Measurements from ENCODE around the gene DBP.

The DBP gene

DNA sequence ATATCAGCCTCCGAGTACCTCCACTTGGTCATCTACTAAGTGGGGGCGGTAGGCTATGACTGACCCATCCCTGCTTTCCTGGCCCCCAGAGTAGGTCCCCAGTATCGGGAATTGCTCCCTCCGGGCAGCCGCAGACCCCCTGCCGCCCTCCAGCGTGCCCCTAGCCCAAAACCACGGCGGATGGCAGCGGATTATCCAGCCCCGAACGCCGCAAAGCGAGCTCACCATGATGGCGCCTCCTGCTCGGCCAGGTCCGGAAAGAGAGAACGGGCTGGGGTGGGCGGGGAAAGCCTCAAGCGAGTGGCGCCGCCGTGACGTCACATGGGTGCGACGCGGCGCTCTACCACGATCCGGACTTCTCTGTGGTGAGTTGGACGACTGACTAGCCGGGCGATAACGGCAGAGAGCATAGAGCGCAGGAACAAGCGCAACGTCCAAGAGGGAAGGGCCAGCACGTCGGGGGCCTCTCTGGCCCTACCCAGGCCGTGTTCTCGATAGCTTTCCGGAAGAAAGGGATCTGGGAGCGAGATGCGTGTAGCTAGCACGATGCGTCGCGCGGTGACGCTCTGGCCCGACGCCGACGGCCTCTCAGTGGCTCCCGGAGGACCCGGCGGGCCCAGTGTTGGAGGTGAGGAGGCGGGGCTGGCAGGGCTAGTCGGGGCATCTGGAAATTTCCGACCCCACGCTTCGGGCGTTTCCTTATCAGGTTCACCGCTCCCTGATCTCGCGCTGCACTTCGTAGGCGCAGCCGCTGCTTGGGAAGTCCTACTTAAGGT is 18.1 kb downstream of the DBP start, which contains the start of the genes RPL18 and SPHK2 (continued):
- TF ChIP-seq ZNF184 (tag by site-specific recombination; IDR thresholded peaks at IDR 0.05), result no peak
- TF ChIP-seq OSR2 (tag by site-specific recombination; IDR thresholded peaks at IDR 0.05), result no peak
- TF ChIP-seq, protein P1, sequence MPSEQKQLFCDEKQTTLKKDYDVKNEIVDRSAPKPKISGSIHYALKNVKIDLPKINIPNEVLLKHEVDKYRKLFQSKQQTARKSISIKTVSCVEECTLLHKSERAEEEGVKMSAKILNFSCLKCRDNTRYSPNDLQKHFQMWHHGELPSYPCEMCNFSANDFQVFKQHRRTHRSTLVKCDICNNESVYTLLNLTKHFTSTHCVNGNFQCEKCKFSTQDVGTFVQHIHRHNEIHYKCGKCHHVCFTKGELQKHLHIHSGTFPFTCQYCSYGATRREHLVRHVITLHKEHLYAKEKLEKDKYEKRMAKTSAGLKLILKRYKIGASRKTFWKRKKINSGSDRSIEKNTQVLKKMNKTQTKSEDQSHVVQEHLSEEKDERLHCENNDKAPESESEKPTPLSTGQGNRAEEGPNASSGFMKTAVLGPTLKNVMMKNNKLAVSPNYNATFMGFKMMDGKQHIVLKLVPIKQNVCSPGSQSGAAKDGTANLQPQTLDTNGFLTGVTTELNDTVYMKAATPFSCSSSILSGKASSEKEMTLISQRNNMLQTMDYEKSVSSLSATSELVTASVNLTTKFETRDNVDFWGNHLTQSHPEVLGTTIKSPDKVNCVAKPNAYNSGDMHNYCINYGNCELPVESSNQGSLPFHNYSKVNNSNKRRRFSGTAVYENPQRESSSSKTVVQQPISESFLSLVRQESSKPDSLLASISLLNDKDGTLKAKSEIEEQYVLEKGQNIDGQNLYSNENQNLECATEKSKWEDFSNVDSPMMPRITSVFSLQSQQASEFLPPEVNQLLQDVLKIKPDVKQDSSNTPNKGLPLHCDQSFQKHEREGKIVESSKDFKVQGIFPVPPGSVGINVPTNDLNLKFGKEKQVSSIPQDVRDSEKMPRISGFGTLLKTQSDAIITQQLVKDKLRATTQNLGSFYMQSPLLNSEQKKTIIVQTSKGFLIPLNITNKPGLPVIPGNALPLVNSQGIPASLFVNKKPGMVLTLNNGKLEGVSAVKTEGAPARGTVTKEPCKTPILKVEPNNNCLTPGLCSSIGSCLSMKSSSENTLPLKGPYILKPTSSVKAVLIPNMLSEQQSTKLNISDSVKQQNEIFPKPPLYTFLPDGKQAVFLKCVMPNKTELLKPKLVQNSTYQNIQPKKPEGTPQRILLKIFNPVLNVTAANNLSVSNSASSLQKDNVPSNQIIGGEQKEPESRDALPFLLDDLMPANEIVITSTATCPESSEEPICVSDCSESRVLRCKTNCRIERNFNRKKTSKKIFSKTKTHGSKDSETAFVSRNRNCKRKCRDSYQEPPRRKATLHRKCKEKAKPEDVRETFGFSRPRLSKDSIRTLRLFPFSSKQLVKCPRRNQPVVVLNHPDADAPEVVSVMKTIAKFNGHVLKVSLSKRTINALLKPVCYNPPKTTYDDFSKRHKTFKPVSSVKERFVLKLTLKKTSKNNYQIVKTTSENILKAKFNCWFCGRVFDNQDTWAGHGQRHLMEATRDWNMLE (tag by site-specific recombination; conservative IDR thresholded peaks at IDR 0.05; ENCODE audit: low read depth), result peak; percentile 96
- peak; percentile 95; the same call in 1 of the 2 replicates for TF ChIP-seq ZNF24 (tag by site-specific recombination; IDR thresholded peaks at IDR 0.05)
- TF ChIP-seq ZFP69B (tag by site-specific recombination; IDR thresholded peaks at IDR 0.05), result peak; percentile 78; the same call in 1 of the 2 replicates
- TF ChIP-seq ZBTB17 (tag by site-specific recombination; IDR thresholded peaks at IDR 0.05), result peak; percentile 96
- TF ChIP-seq, protein P2, sequence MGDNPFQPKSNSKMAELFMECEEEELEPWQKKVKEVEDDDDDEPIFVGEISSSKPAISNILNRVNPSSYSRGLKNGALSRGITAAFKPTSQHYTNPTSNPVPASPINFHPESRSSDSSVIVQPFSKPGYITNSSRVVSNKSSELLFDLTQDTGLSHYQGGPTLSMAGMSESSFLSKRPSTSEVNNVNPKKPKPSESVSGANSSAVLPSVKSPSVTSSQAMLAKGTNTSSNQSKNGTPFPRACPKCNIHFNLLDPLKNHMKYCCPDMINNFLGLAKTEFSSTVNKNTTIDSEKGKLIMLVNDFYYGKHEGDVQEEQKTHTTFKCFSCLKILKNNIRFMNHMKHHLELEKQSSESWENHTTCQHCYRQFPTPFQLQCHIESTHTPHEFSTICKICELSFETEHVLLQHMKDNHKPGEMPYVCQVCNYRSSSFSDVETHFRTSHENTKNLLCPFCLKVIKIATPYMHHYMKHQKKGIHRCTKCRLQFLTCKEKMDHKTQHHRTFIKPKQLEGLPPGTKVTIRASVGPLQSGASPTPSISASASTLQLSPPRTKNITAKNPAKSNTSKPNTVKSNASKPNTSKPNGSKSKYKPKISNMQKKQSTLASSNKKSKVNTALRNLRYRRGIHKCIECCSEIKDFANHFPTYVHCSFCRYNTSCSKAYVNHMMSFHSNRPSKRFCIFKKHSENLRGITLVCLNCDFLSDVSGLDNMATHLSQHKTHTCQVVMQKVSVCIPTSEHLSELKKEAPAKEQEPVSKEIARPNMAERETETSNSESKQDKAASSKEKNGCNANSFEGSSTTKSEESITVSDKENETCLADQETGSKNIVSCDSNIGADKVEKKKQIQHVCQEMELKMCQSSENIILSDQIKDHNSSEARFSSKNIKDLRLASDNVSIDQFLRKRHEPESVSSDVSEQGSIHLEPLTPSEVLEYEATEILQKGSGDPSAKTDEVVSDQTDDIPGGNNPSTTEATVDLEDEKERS (tag by site-specific recombination; IDR thresholded peaks at IDR 0.05), result peak; percentile 42; the same call in 1 of the 2 replicates
- TF ChIP-seq, protein P3, sequence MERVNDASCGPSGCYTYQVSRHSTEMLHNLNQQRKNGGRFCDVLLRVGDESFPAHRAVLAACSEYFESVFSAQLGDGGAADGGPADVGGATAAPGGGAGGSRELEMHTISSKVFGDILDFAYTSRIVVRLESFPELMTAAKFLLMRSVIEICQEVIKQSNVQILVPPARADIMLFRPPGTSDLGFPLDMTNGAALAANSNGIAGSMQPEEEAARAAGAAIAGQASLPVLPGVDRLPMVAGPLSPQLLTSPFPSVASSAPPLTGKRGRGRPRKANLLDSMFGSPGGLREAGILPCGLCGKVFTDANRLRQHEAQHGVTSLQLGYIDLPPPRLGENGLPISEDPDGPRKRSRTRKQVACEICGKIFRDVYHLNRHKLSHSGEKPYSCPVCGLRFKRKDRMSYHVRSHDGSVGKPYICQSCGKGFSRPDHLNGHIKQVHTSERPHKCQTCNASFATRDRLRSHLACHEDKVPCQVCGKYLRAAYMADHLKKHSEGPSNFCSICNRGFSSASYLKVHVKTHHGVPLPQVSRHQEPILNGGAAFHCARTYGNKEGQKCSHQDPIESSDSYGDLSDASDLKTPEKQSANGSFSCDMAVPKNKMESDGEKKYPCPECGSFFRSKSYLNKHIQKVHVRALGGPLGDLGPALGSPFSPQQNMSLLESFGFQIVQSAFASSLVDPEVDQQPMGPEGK (tag by site-specific recombination; IDR thresholded peaks at IDR 0.05), result peak; percentile 60
- TF ChIP-seq RBAK (tag by site-specific recombination; IDR thresholded peaks at IDR 0.05), result no peak
- peak; percentile 98 for TF ChIP-seq KLF16 (tag by site-specific recombination; IDR thresholded peaks at IDR 0.05)
- peak; percentile 89 for TF ChIP-seq ZNF366 (tag by site-specific recombination; conservative IDR thresholded peaks at IDR 0.05)
- TF ChIP-seq ZFHX2 (tag by site-specific recombination; conservative IDR thresholded peaks at IDR 0.05), result peak; percentile 65; the same call in 1 of the 2 replicates
- no peak for TF ChIP-seq SCRT1 (tag by site-specific recombination; IDR thresholded peaks at IDR 0.05; ENCODE audit: borderline replicate concordance)
- peak; percentile 21; the same call in 1 of the 2 replicates for TF ChIP-seq GLIS1 (tag by site-specific recombination; IDR thresholded peaks at IDR 0.05)
- no peak for TF ChIP-seq ZNF560 (tag by site-specific recombination; IDR thresholded peaks at IDR 0.05; ENCODE audit: borderline replicate concordance)
- 0 out of 2 replicates have a peak, but pooled peaks have one; percentile 13 for TF ChIP-seq ZNF677 (tag by site-specific recombination; IDR thresholded peaks at IDR 0.05)
- TF ChIP-seq HOXC10 (CRISPR knock-in tag; IDR thresholded peaks at IDR 0.05), result no peak
- peak; percentile 99 for TF ChIP-seq ZBTB48 (tag by site-specific recombination; IDR thresholded peaks at IDR 0.05)
- peak; percentile 78; the same call in 1 of the 2 replicates for TF ChIP-seq ZNF777 (tag by site-specific recombination; IDR thresholded peaks at IDR 0.05; ENCODE audit: borderline replicate concordance)
- peak; percentile 89; the same call in 1 of the 2 replicates for TF ChIP-seq ZNF843 (tag by site-specific recombination; IDR thresholded peaks at IDR 0.05)
- no peak for TF ChIP-seq ZNF341 (tag by site-specific recombination; IDR thresholded peaks at IDR 0.05; ENCODE audit: low read depth)
- peak; percentile 85 for TF ChIP-seq YY2 (tag by site-specific recombination; IDR thresholded peaks at IDR 0.05)
- peak; percentile 98 for TF ChIP-seq SP3 (tag by site-specific recombination; IDR thresholded peaks at IDR 0.05)
- TF ChIP-seq, protein P4, sequence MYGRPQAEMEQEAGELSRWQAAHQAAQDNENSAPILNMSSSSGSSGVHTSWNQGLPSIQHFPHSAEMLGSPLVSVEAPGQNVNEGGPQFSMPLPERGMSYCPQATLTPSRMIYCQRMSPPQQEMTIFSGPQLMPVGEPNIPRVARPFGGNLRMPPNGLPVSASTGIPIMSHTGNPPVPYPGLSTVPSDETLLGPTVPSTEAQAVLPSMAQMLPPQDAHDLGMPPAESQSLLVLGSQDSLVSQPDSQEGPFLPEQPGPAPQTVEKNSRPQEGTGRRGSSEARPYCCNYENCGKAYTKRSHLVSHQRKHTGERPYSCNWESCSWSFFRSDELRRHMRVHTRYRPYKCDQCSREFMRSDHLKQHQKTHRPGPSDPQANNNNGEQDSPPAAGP (tag by site-specific recombination; IDR thresholded peaks at IDR 0.05), result peak; percentile 87
- TF ChIP-seq ZNF23 (tag by site-specific recombination; IDR thresholded peaks at IDR 0.05; ENCODE audit: borderline replicate concordance), result no peak
- peak; percentile 18; the same call in 1 of the 2 replicates for TF ChIP-seq ZIC2 (tag by site-specific recombination; IDR thresholded peaks at IDR 0.05)
- TF ChIP-seq ZNF629 (tag by site-specific recombination; IDR thresholded peaks at IDR 0.05), result peak; percentile 96
- TF ChIP-seq ZNF555 (tag by site-specific recombination; conservative IDR thresholded peaks at IDR 0.05), result no peak
